Stimulated activated CD4-positive, alpha-beta T cell treated with anti-CD3 and anti-CD28 coated beads, Interleukin-12 subunit alpha, Interleukin-12 subunit beta, amount 100 ng/mL, for 24 hours (primary cell): ENCODE data around the gene ARL5A.
A peak's percentile ranks its signal among the peaks of the same experiment; 100 is the strongest.
"Not testable (repeated sequence)": the region's sequence is repeated elsewhere in the genome, so short reads cannot be mapped to it uniquely, and the experiment has no call there.

Source experiments
- DNase-seq, 2 experiments: peaks; one replicate each; pipeline ENCODE4 v3.0.0-alpha.2; 2020; ENCODE audit warnings: low read depth in 2 of 2

The ARL5A gene, protein sequence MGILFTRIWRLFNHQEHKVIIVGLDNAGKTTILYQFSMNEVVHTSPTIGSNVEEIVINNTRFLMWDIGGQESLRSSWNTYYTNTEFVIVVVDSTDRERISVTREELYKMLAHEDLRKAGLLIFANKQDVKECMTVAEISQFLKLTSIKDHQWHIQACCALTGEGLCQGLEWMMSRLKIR

DNA sequence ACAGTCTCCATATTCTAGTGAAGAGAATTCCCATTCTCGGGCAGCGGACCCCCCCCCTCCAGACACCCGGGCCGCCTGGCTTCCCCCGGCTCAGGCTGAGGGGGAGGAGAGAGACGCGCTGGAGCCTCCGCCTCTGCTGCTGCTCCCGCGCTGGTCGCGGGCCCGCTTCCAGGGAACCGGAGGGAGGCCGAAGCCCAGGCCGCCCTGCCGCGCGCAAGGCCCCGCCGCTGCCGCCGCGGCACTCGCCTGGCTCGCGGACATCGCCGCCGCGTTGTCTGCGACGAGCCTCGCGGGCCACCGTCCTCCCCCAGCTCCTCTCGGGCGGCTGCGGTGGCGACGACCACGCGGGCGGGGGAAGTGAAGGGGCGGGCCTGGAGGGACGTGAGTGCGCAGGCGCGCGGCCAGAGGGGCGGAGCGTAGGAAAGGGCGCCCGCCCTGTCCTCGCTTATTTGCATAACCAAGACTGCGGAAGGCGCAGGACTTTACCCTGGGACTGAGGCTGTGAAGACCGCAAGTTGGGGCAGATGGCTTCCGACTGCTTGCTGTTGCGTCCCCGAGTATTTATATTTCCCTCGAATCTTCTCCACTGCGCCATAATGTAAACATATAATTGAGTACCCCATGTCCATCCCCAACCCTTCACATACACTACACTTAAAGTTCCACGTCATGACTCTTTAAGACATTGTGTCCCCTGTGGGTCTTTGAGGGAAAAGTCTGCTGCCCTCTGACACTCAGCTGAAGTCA, at the start of gene ARL5A:
Gene ARL5A (minus strand): TSS at position 279 of the 747 bp plus-strand sequence. CDS start 245 bp downstream, at position 34.
- peak; percentile 85 to 94 for DNase-seq

DNA sequence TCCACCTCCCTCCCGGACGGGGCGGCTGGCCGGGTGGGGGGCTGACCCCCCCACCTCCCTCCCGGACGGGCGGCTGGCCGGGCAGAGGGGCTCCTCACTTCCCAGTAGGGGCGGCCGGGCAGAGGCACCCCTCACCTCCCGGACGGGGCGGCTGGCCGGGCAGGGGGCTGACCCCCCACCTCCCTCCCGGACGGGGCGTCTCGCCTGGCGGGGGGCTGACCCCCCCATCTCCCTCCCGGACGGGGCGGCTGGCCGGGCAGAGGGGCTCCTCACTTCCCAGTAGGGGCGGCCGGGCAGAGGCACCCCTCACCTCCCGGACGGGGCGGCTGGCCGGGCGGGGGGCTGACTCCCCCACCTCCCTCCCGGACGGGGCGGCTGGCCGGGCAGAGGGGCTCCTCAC, 47.4 kb upstream of the ARL5A start:
- not testable (repeated sequence) for DNase-seq

GRCh38 chr2:151872463-151872862, 44.2 kb upstream of the ARL5A start:
- DNase-seq = no peak

- DNase-seq = no peak
These were observed 41.1 kb upstream of the ARL5A start for GRCh38 chr2:151869291-151869690.

- DNase-seq = no peak
These were observed 34.5 kb upstream of the ARL5A start for GRCh38 chr2:151862700-151863099.

GRCh38 chr2:151861174-151861573, 33.0 kb upstream of the ARL5A start:
- DNase-seq = no peak

- DNase-seq = no peak
These were observed 32.5 kb upstream of the ARL5A start for GRCh38 chr2:151860613-151861146.

- DNase-seq = no peak
These were observed 32.0 kb upstream of the ARL5A start for GRCh38 chr2:151860210-151860609.

DNA sequence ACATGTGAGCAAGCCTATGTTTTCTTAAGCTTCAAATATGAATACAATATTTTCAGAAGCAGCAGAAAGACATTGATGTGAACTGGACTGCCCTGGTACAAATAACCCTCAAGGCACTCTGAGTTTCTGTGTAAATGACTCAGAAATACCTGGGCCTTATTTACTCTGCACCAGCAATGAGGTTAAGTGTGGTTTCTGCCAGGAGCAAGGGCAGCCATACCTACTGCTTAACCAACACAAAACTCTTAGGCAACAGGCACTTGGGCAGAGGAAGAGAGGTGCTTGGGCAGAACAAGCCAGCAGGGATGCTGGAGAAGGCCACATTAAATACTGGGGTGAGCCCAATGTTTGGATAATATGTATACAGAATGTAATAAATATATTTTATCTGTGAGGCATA, 29.4 kb upstream of the ARL5A start:
- DNase-seq = no peak

- DNase-seq = no peak
These were observed 26.9 kb upstream of the ARL5A start for GRCh38 chr2:151855111-151855510.

GRCh38 chr2:151853070-151853758, 25.0 kb upstream of the ARL5A start:
- no peak for DNase-seq

DNA sequence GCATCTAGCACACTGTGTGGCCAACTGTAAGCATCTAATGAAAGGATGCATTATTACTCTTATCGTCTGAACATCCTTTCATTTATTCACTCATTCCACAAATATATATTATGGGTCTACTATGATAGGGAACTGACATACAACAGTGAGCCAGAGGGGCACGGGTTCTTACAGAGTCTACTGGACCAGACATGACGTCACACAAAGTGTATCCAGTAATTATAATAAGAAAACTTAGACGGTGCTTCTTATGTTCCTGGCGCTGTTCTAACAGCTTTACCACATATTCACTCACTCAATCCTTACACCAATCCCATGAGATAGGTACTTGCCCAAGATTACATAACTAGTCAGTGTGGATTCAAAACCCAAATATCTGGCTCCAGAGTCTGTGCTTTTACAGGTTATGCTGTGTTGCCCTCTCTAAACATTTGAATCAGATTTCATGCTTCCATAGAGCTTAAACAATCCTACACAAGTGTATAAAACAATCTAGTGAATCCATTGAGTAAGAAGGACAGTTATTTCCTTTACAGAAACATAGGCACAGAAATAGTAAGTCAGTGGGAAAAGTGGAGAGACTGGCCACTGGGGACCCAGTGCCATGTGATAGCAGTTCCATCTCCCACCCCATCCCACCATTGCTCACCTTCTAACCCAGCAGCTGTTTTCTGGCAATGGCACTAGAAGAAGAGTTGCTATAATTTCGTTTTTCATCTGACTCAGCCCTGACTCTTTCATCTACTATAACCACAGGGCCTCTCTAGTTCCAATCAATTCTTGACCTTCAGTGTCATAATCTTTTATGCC, 24.2 kb upstream of the ARL5A start:
- no peak for DNase-seq

GRCh38 chr2:151851761-151852160, 23.5 kb upstream of the ARL5A start:
- DNase-seq = no peak

DNA sequence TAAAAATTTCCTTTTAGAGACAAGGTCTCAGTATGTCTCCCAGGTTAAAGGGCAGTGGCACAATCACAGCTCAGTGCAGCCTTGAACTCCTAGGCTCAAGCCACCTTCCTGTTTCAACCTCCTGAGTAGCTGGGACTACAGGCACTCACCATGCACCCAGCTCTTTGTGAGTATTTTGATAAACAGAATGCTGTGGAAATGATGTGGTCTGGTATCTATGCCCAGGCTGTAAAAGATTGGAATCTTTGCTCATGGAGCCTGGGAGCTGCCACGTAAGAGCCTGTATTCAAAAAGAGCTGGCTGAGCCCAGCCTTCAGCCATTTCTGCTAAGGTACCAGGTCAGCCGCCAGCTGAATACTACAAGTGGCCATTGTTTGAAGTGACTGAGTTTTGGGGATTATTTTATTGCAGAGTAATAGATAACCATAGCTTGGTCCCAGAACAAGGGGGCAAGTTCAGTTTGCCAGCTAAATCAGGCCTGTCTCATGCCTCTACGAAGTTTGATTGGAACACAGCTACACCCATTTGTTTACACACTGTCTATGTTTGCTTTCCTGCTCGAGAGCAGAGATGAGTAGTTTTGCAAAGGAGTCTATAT, 21.3 kb upstream of the ARL5A start:
- DNase-seq = no peak

DNA sequence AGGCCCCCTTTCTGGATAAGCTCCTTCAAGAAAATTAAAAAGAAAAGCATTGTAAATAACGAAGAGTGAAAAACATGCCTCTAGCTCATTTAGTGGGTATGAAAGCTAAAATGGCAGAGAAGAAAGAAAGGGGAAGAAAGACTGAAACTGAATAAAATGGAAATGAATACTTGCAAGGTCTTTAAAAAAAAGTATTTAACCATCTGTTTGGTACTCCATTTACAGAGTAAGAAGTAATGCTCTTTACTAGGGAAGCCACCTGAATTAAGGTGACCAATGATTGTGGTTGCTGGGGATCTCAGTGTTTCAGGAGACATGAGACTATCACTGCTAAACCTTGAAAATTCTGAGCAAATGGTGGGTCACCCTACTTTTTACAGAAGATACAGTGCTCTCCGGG, 17.7 kb upstream of the ARL5A start:
- DNase-seq = no peak

DNA sequence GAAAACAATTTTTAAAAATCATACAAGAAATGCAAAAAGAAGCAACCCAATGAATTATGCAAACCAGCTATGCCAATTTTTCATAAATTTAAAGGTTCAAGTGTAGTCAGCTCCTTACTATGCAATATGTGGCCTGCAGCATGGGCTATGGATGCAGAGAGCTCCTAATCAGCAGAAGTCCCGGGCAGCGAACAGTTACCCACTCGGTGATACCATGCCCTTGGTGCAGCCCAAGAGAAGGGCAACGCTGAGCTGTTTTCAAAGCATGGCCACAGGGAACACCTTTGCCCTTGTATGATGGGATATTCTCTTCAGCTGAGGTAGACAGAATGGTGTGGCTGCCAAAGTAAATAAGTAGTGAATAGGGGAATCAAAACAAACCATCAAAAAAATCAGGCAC, 17.3 kb upstream of the ARL5A start:
- DNase-seq = no peak

DNA sequence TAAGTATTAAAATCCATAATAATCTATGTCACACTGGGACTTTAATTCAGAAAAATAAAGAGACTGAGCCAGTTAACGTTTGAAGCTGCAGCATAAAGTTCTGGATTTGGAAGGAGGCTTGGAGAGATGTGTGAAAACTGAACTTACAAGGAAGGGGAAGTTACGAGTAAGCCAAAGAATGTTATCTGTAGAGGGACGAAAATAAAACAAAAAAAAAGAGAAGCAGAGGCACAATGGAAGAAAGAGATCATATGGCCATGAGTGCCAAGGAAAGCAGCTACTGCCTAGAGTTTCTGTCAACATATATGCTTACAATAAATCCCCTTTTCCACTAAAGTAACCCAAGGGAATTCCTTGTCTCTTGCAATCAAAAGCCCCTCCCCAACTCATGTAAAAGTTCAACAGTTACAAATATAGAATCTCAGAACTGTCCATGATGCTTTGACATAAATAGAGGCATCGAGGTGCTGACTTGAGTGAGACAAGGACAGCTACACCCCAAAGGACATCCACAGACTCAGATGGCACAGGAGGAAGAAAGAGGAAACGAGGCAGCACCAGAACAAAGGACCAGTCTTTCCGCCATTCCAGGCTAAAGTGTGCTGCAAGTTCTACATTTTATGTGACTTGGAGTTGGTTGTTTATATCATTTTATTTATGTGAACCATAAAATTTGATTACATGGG, 16.1 kb upstream of the ARL5A start:
- DNase-seq = no peak

GRCh38 chr2:151843691-151844061, 15.5 kb upstream of the ARL5A start:
- no peak for DNase-seq

DNA sequence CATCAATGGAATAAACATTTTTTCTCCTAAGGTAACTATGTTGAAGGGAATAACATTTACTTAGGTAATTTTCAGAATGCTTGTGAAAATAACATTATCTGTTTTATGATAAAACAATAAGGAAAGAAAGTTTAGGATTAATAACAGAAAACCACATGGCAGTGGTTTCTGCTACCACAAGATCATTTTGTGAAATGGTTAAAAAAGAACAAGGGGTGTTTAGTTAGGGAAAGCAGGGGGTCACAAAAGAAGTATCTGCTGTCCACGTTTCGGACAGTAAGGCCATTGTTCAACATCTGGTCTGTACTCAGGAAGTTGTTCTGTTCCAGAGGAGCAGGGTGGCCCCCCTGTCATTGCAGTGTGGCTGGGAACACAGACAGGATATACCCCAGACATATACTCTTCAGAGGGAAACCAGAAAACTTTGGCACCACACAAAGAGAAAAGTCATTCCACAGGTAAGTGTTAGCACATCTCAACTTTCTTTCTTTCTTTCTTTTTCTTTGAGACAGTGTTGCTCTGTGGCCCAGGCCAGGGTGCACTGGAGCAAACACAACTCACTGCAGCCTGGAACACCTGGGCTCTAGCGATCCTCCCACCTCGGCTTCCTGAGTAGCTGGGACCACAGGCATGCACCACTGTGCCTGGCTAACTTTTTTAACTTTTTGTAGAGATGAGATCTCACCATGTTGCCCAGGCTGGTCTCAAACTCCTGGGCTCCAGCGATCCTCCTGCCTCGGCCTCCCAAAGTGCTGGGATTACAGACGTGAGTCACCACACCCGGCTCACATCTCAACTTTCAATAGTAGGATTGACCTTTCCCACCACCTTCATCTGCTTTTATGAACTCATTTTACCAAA, 14.8 kb upstream of the ARL5A start:
- no peak for DNase-seq

DNA sequence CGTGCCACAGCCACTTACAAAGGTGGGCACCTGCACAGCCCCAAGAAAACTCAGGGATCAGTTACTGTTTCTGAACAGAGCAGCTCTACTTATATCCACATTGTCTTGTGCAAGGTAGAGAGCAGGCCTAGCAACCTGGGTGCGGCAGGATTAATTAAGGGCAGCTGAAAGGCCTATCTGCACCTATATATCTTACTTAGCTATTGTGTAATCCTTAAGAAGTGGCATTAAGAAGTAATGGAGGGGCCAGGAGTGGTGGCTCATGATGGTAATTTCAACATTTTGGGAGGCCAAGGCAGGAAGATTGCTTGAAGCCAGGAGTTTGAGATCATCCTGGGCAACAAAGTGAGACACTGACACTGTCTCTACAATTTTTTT, 12.8 kb upstream of the ARL5A start:
- no peak for DNase-seq
